MM.1S (cell line): ENCODE measurements around the gene MVP.

Experiments
- DNase-seq: peaks from one replicate; pipeline ENCODE4 v3.0.0-alpha.2; 2015
- H2AFZ ChIP-seq: fragments of 300-600 bp; sonication (generic); 2 replicates; pipeline ENCODE4 v1.6.0; 2016; ENCODE audit warnings: antibody characterized with exemption, low read length
- H3F3A ChIP-seq: fragments of 300-600 bp; sonication (generic); 2 replicates; pipeline ENCODE4 v1.6.1; 2016; ENCODE audit warnings: mild to moderate bottlenecking, antibody characterized with exemption, low read length, moderate library complexity, mixed read lengths; ENCODE audit not compliant: insufficient read depth
- H3K27ac ChIP-seq: fragments of 300-600 bp; sonication (generic); 2 replicates; pipeline ENCODE4 v1.5.1; 2016; ENCODE audit warnings: mild to moderate bottlenecking, low read length
- H3K27me3 ChIP-seq: fragments of 300-600 bp; sonication (generic); replicated peaks from 2 replicates; pipeline ENCODE4 v1.6.0; 2016; ENCODE audit warnings: low read length; ENCODE audit not compliant: insufficient read depth
- H3K36me3 ChIP-seq: fragments of 300-600 bp; sonication (generic); replicated peaks from 2 replicates; pipeline ENCODE4 v1.6.1; 2016; ENCODE audit warnings: mild to moderate bottlenecking, low read length, mixed read lengths; ENCODE audit not compliant: insufficient read depth
- H3K4me1 ChIP-seq: fragments of 300-600 bp; sonication (generic); 2 replicates; pipeline ENCODE4 v1.6.1; 2016; ENCODE audit warnings: low read length, mixed read lengths
- H3K4me2 ChIP-seq: fragments of 300-600 bp; sonication (generic); 2 replicates; pipeline ENCODE4 v1.6.0; 2016; ENCODE audit warnings: low read depth, low read length
- H3K4me3 ChIP-seq: fragments of 300-600 bp; sonication (generic); 2 replicates; pipeline ENCODE4 v1.5.1; 2016; ENCODE audit warnings: low read length, mixed read lengths
- H3K79me2 ChIP-seq: fragments of 300-600 bp; sonication (generic); 2 replicates; pipeline ENCODE4 v1.6.1; 2016; ENCODE audit warnings: mixed run types, low read length, mixed read lengths
- H3K9ac ChIP-seq: fragments of 300-600 bp; sonication (generic); 2 replicates; pipeline ENCODE4 v1.6.1; 2016; ENCODE audit warnings: low read length, mixed read lengths
- H3K9me2 ChIP-seq: fragments of 300-600 bp; sonication (generic); replicated peaks from 2 replicates; pipeline ENCODE4 v1.6.1; 2016; ENCODE audit warnings: mild to moderate bottlenecking, low read length, mixed read lengths; ENCODE audit not compliant: insufficient read depth
- H3K9me3 ChIP-seq: fragments of 300-600 bp; sonication (generic); replicated peaks from 2 replicates; pipeline ENCODE4 v1.6.1; 2016; ENCODE audit warnings: mild to moderate bottlenecking, low read length, mixed read lengths; ENCODE audit not compliant: insufficient read depth
- H4K20me1 ChIP-seq: fragments of 300-600 bp; sonication (generic); 2 replicates; pipeline ENCODE4 v1.6.1; 2016; ENCODE audit warnings: mild to moderate bottlenecking, low read length, moderate library complexity, mixed read lengths; ENCODE audit not compliant: insufficient read depth
- CTCF ChIP-seq: fragments of 300-600 bp; sonication (generic); IDR thresholded peaks from 2 replicates; pipeline ENCODE4 v1.5.1; 2016; ENCODE audit warnings: antibody characterized with exemption, low read length, mixed read lengths
- EZH2 ChIP-seq: fragments of 300-600 bp; sonication (generic); optimal IDR thresholded peaks from 2 replicates; pipeline ENCODE3; 2017; ENCODE audit warnings: low read depth, mild to moderate bottlenecking, antibody characterized with exemption, low read length, mixed read lengths
- EZH2phosphoT487 ChIP-seq: fragments of 300-600 bp; sonication (generic); IDR thresholded peaks from 2 replicates; pipeline ENCODE4 v1.6.1; 2018; ENCODE audit warnings: antibody characterized with exemption, low read length

Gene MVP

GRCh38 chr16:29806641-29807425 is 13.4 kb upstream of the MVP start:
- no peak for TF ChIP-seq CTCF
- no peak overlapping the region for H2AFZ ChIP-seq
- H4K20me1 ChIP-seq = no peaks in the 10 kb centered on the region
- H3F3A ChIP-seq = peaks cover 68% of the 10 kb centered on the region
- H3K4me1 ChIP-seq = peaks cover 41% of the 10 kb centered on the region
- peak overlapping the region; percentile 95 for H3K27ac ChIP-seq
- H3K4me3 ChIP-seq = peak overlapping the region; percentile 76
- peak; percentile 69 for DNase-seq
- H3K4me2 ChIP-seq = peak overlapping the region; percentile 77
- H3K79me2 ChIP-seq = peaks cover 32% of the 10 kb centered on the region
- no peaks in the 10 kb centered on the region for H3K27me3 ChIP-seq
- no peaks in the 10 kb centered on the region for H3K9me3 ChIP-seq
- H3K36me3 ChIP-seq = no peaks in the 10 kb centered on the region
- H3K9ac ChIP-seq = peak overlapping the region; percentile 95
- H3K9me2 ChIP-seq = no peaks in the 10 kb centered on the region

GRCh38 chr16:29807426-29808218 is 12.6 kb upstream of the MVP start:
- H3K4me3 ChIP-seq = peak overlapping the region; percentile 76
- no peaks in the 10 kb centered on the region for H3K27me3 ChIP-seq
- peak; percentile 56 for TF ChIP-seq CTCF
- no peak for TF ChIP-seq EZH2
- peak; percentile 88 for DNase-seq
- H3K79me2 ChIP-seq = peaks cover 32% of the 10 kb centered on the region
- peaks cover 44% of the 10 kb centered on the region for H3K4me1 ChIP-seq
- H3K36me3 ChIP-seq = no peaks in the 10 kb centered on the region
- no peaks in the 10 kb centered on the region for H3K9me3 ChIP-seq
- peak overlapping the region; percentile 95 for H3K27ac ChIP-seq
- no peak overlapping the region for H2AFZ ChIP-seq
- no peaks in the 10 kb centered on the region for H4K20me1 ChIP-seq
- peak overlapping the region; percentile 95 for H3K9ac ChIP-seq
- no peaks in the 10 kb centered on the region for H3K9me2 ChIP-seq
- H3K4me2 ChIP-seq = peak overlapping the region; percentile 77
- H3F3A ChIP-seq = peaks cover 68% of the 10 kb centered on the region

- DNase-seq = no peak
- peaks cover 65% of the 10 kb centered on the region for H3F3A ChIP-seq
- TF ChIP-seq EZH2 (no peak), EZH2phosphoT487 (no peak), CTCF (no peak)
- no peaks in the 10 kb centered on the region for H3K27me3 ChIP-seq
- no peaks in the 10 kb centered on the region for H3K36me3 ChIP-seq
- H3K9ac ChIP-seq = peak overlapping the region; percentile 95
- peaks cover 44% of the 10 kb centered on the region for H3K4me1 ChIP-seq
- no peaks in the 10 kb centered on the region for H4K20me1 ChIP-seq
- H3K9me2 ChIP-seq = no peaks in the 10 kb centered on the region
- H3K4me2 ChIP-seq = peak overlapping the region; percentile 77
- no peak overlapping the region for H2AFZ ChIP-seq
- peak overlapping the region; percentile 76 for H3K4me3 ChIP-seq
- peak overlapping the region; percentile 95 for H3K27ac ChIP-seq
- H3K9me3 ChIP-seq = no peaks in the 10 kb centered on the region
- peaks cover 32% of the 10 kb centered on the region for H3K79me2 ChIP-seq
Measured at GRCh38 chr16:29808219-29808900, 11.9 kb upstream of the MVP start.
